ENCODE data around the gene KCNMA1.

The KCNMA1 gene

GRCh38 chr10:77073663-77073960 is 564.0 kb downstream of the KCNMA1 start:
- peaks cover 22% of the 10 kb centered on the region for H3K4me1 ChIP-seq (ENCODE audit: control insufficient read depth, insufficient read depth, low read length)
- no peak overlapping the region for H3K4me3 ChIP-seq (ENCODE audit: low read length in 2 of 2)
- H3K36me3 ChIP-seq (ENCODE audit: control insufficient read depth in 2 of 2, insufficient read depth in 2 of 2, low read length in 2 of 2), result peaks cover 35 to 38% of the 10 kb centered on the region in 2 donors
- no peaks in the 10 kb centered on the region for H3K9me3 ChIP-seq (ENCODE audit: control insufficient read depth in 2 of 2, low read length in 2 of 2)
- no peaks in the 10 kb centered on the region for H3K27me3 ChIP-seq (ENCODE audit: control insufficient read depth in 1 of 2, insufficient read depth in 2 of 2, low read length in 2 of 2)
- H3K9ac ChIP-seq (ENCODE audit: low read length in 2 of 2), result peak overlapping the region in 1 of 2 donors; percentile 17
- peak overlapping the region; percentile 67 for H3K27ac ChIP-seq (ENCODE audit: low read length)

GRCh38 chr10:77072836-77073662 is 564.6 kb downstream of the KCNMA1 start:
- Histone ChIP-seq H3K9me3 (ENCODE audit: control insufficient read depth in 2 of 2, low read length in 2 of 2) (no peaks in the 10 kb centered on the region), H3K4me1 (ENCODE audit: control insufficient read depth, insufficient read depth, low read length) (peaks cover 22% of the 10 kb centered on the region), H3K27me3 (ENCODE audit: control insufficient read depth in 1 of 2, insufficient read depth in 2 of 2, low read length in 2 of 2) (no peaks in the 10 kb centered on the region), H3K4me3 (ENCODE audit: low read length in 2 of 2) (peak overlapping the region in 1 of 2 donors; percentile 8), H3K9ac (ENCODE audit: low read length in 2 of 2) (peak overlapping the region in 1 of 2 donors; percentile 17), H3K27ac (ENCODE audit: low read length) (peak overlapping the region; percentile 67), H3K36me3 (ENCODE audit: control insufficient read depth in 2 of 2, insufficient read depth in 2 of 2, low read length in 2 of 2) (peaks cover 32 to 33% of the 10 kb centered on the region in 2 donors)

- peaks cover 22% of the 10 kb centered on the region for H3K4me1 ChIP-seq (ENCODE audit: control insufficient read depth, insufficient read depth, low read length)
- no peaks in the 10 kb centered on the region for H3K9me3 ChIP-seq (ENCODE audit: control insufficient read depth in 2 of 2, low read length in 2 of 2)
- H3K27ac ChIP-seq (ENCODE audit: low read length), result peak overlapping the region; percentile 67
- H3K36me3 ChIP-seq (ENCODE audit: control insufficient read depth in 2 of 2, insufficient read depth in 2 of 2, low read length in 2 of 2), result peaks cover 33 to 35% of the 10 kb centered on the region in 2 donors
- no peaks in the 10 kb centered on the region for H3K27me3 ChIP-seq (ENCODE audit: control insufficient read depth in 1 of 2, insufficient read depth in 2 of 2, low read length in 2 of 2)
- no peak overlapping the region for H3K9ac ChIP-seq (ENCODE audit: low read length in 2 of 2)
- no peak overlapping the region for H3K4me3 ChIP-seq (ENCODE audit: low read length in 2 of 2)
Measured at GRCh38 chr10:77072361-77072835, 565.2 kb downstream of the KCNMA1 start.

- H3K9me3 ChIP-seq (ENCODE audit: control insufficient read depth in 2 of 2, low read length in 2 of 2), result no peaks in the 10 kb centered on the region
- no peak overlapping the region for H3K9ac ChIP-seq (ENCODE audit: low read length in 2 of 2)
- peak overlapping the region; percentile 67 for H3K27ac ChIP-seq (ENCODE audit: low read length)
- peaks cover 22% of the 10 kb centered on the region for H3K4me1 ChIP-seq (ENCODE audit: control insufficient read depth, insufficient read depth, low read length)
- no peaks in the 10 kb centered on the region for H3K27me3 ChIP-seq (ENCODE audit: control insufficient read depth in 1 of 2, insufficient read depth in 2 of 2, low read length in 2 of 2)
- no peak overlapping the region for H3K4me3 ChIP-seq (ENCODE audit: low read length in 2 of 2)
- peaks cover 34 to 35% of the 10 kb centered on the region in 2 donors for H3K36me3 ChIP-seq (ENCODE audit: control insufficient read depth in 2 of 2, insufficient read depth in 2 of 2, low read length in 2 of 2)
Measured at GRCh38 chr10:77071956-77072355, 565.7 kb downstream of the KCNMA1 start.

- Histone ChIP-seq H3K4me1 (ENCODE audit: control insufficient read depth, insufficient read depth, low read length) (peaks cover 22% of the 10 kb centered on the region), H3K27ac (ENCODE audit: low read length) (no peak overlapping the region), H3K9me3 (ENCODE audit: control insufficient read depth in 2 of 2, low read length in 2 of 2) (no peaks in the 10 kb centered on the region), H3K36me3 (ENCODE audit: control insufficient read depth in 2 of 2, insufficient read depth in 2 of 2, low read length in 2 of 2) (peaks cover 35 to 38% of the 10 kb centered on the region in 2 donors), H3K27me3 (ENCODE audit: control insufficient read depth in 1 of 2, insufficient read depth in 2 of 2, low read length in 2 of 2) (no peaks in the 10 kb centered on the region), H3K4me3 (ENCODE audit: low read length in 2 of 2) (no peak overlapping the region), H3K9ac (ENCODE audit: low read length in 2 of 2) (no peak overlapping the region)
Measured at GRCh38 chr10:77071001-77071511, 566.6 kb downstream of the KCNMA1 start.

- H3K9ac ChIP-seq (ENCODE audit: low read length in 2 of 2), result no peak overlapping the region
- H3K4me1 ChIP-seq (ENCODE audit: control insufficient read depth, insufficient read depth, low read length), result peaks cover 19% of the 10 kb centered on the region
- peaks cover 34 to 39% of the 10 kb centered on the region in 2 donors for H3K36me3 ChIP-seq (ENCODE audit: control insufficient read depth in 2 of 2, insufficient read depth in 2 of 2, low read length in 2 of 2)
- H3K27ac ChIP-seq (ENCODE audit: low read length), result no peak overlapping the region
- H3K4me3 ChIP-seq (ENCODE audit: low read length in 2 of 2), result no peak overlapping the region
- no peaks in the 10 kb centered on the region for H3K27me3 ChIP-seq (ENCODE audit: control insufficient read depth in 1 of 2, insufficient read depth in 2 of 2, low read length in 2 of 2)
- H3K9me3 ChIP-seq (ENCODE audit: control insufficient read depth in 2 of 2, low read length in 2 of 2), result no peaks in the 10 kb centered on the region
Measured at GRCh38 chr10:77070346-77070745, 567.3 kb downstream of the KCNMA1 start.

- Histone ChIP-seq H3K4me3 (ENCODE audit: low read length in 2 of 2) (no peak overlapping the region), H3K27ac (ENCODE audit: low read length) (no peak overlapping the region), H3K36me3 (ENCODE audit: control insufficient read depth in 2 of 2, insufficient read depth in 2 of 2, low read length in 2 of 2) (peaks cover 32 to 43% of the 10 kb centered on the region in 2 donors), H3K9ac (ENCODE audit: low read length in 2 of 2) (no peak overlapping the region), H3K4me1 (ENCODE audit: control insufficient read depth, insufficient read depth, low read length) (peaks cover 16% of the 10 kb centered on the region), H3K9me3 (ENCODE audit: control insufficient read depth in 2 of 2, low read length in 2 of 2) (no peaks in the 10 kb centered on the region), H3K27me3 (ENCODE audit: control insufficient read depth in 1 of 2, insufficient read depth in 2 of 2, low read length in 2 of 2) (no peaks in the 10 kb centered on the region)
Measured at GRCh38 chr10:77068969-77069368, 568.6 kb downstream of the KCNMA1 start.

GRCh38 chr10:77068272-77068671 is 569.3 kb downstream of the KCNMA1 start:
- Histone ChIP-seq H3K4me1 (ENCODE audit: control insufficient read depth, insufficient read depth, low read length) (peaks cover 11% of the 10 kb centered on the region), H3K27me3 (ENCODE audit: control insufficient read depth in 1 of 2, insufficient read depth in 2 of 2, low read length in 2 of 2) (no peaks in the 10 kb centered on the region), H3K36me3 (ENCODE audit: control insufficient read depth in 2 of 2, insufficient read depth in 2 of 2, low read length in 2 of 2) (peaks cover 32 to 49% of the 10 kb centered on the region in 2 donors), H3K27ac (ENCODE audit: low read length) (no peak overlapping the region), H3K4me3 (ENCODE audit: low read length in 2 of 2) (no peak overlapping the region), H3K9me3 (ENCODE audit: control insufficient read depth in 2 of 2, low read length in 2 of 2) (no peaks in the 10 kb centered on the region), H3K9ac (ENCODE audit: low read length in 2 of 2) (no peak overlapping the region)

GRCh38 chr10:77062381-77062780 is 575.2 kb downstream of the KCNMA1 start:
- Histone ChIP-seq H3K27me3 (ENCODE audit: control insufficient read depth in 1 of 2, insufficient read depth in 2 of 2, low read length in 2 of 2) (no peaks in the 10 kb centered on the region), H3K9ac (ENCODE audit: low read length in 2 of 2) (no peak overlapping the region), H3K9me3 (ENCODE audit: control insufficient read depth in 2 of 2, low read length in 2 of 2) (no peaks in the 10 kb centered on the region), H3K4me1 (ENCODE audit: control insufficient read depth, insufficient read depth, low read length) (no peaks in the 10 kb centered on the region), H3K4me3 (ENCODE audit: low read length in 2 of 2) (no peak overlapping the region), H3K36me3 (ENCODE audit: control insufficient read depth in 2 of 2, insufficient read depth in 2 of 2, low read length in 2 of 2) (peaks cover 15 to 16% of the 10 kb centered on the region in 2 donors), H3K27ac (ENCODE audit: low read length) (no peak overlapping the region)

GRCh38 chr10:77060913-77061312 is 576.7 kb downstream of the KCNMA1 start:
- H3K36me3 ChIP-seq (ENCODE audit: control insufficient read depth in 2 of 2, insufficient read depth in 2 of 2, low read length in 2 of 2), result peaks cover under 1 to 12% of the 10 kb centered on the region in 2 donors
- no peaks in the 10 kb centered on the region for H3K4me1 ChIP-seq (ENCODE audit: control insufficient read depth, insufficient read depth, low read length)
- H3K27ac ChIP-seq (ENCODE audit: low read length), result no peak overlapping the region
- H3K9me3 ChIP-seq (ENCODE audit: control insufficient read depth in 2 of 2, low read length in 2 of 2), result no peaks in the 10 kb centered on the region
- no peak overlapping the region for H3K4me3 ChIP-seq (ENCODE audit: low read length in 2 of 2)
- H3K27me3 ChIP-seq (ENCODE audit: control insufficient read depth in 1 of 2, insufficient read depth in 2 of 2, low read length in 2 of 2), result no peaks in the 10 kb centered on the region
- H3K9ac ChIP-seq (ENCODE audit: low read length in 2 of 2), result no peak overlapping the region

- H3K4me1 ChIP-seq (ENCODE audit: control insufficient read depth, insufficient read depth, low read length), result no peaks in the 10 kb centered on the region
Measured at GRCh38 chr10:77056650-77057049, 581.0 kb downstream of the KCNMA1 start.

More at GRCh38 chr10:77056650-77057049, 581.0 kb downstream of the KCNMA1 start:
- Histone ChIP-seq H3K4me3 (ENCODE audit: low read length in 2 of 2) (no peak overlapping the region), H3K27ac (ENCODE audit: low read length) (no peak overlapping the region), H3K9ac (ENCODE audit: low read length in 2 of 2) (no peak overlapping the region), H3K27me3 (ENCODE audit: control insufficient read depth in 1 of 2, insufficient read depth in 2 of 2, low read length in 2 of 2) (no peaks in the 10 kb centered on the region), H3K36me3 (ENCODE audit: control insufficient read depth in 2 of 2, insufficient read depth in 2 of 2, low read length in 2 of 2) (peaks cover 0 to 3% of the 10 kb centered on the region in 2 donors), H3K9me3 (ENCODE audit: control insufficient read depth in 2 of 2, low read length in 2 of 2) (no peaks in the 10 kb centered on the region)
